ENCODE measurements around the gene ZNF740. TPM values are rescaled to one million over a fixed set of nuclear protein-coding genes. Genes with fewer than 3 reads are reported as not detected.

Gene ZNF740
- total RNA-seq, 1 donor from 2014 or later, result 5.9 TPM

DNA sequence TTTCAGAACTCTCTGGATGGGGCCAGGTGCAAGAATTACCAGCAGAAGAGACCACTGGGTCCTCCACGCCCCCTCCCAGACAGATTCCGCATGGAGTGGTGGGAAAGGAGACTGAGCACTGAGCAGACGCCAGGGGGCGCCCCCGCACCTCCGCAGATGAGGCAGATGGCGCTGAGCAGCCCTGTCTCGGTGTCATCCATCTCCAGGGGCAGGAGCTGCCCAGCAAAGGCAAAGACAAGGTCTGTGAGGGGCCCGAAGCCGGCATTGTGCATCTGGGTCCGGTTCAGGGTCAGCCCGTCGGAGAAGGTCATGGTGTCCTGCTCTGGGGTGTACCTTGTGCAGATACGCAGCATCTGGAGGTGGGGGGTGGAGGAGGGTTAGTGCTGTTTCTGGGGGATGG lies 32.8 kb downstream of the ZNF740 start:
- Histone ChIP-seq H3K4me3 (no peak overlapping the region), H3K4me1 (peaks cover 11 to 27% of the 10 kb centered on the region in 2 donors), H3K36me3 (peaks cover 54 to 55% of the 10 kb centered on the region in 2 donors), H3K9me3 (no peaks in the 10 kb centered on the region), H3K27ac (no peak overlapping the region), H3K27me3 (no peaks in the 10 kb centered on the region)
- DNase-seq (ENCODE audit: low spot score in 2 of 2), result peak in 1 of 2 donors; percentile 88
- intact Hi-C loops (cut with DNase I), result loop anchor here (1.0 kb wide), 2 partner anchors 38 to 74 kb away; no protein-coding TSS in a partner anchor
- TF ChIP-seq, protein P1, sequence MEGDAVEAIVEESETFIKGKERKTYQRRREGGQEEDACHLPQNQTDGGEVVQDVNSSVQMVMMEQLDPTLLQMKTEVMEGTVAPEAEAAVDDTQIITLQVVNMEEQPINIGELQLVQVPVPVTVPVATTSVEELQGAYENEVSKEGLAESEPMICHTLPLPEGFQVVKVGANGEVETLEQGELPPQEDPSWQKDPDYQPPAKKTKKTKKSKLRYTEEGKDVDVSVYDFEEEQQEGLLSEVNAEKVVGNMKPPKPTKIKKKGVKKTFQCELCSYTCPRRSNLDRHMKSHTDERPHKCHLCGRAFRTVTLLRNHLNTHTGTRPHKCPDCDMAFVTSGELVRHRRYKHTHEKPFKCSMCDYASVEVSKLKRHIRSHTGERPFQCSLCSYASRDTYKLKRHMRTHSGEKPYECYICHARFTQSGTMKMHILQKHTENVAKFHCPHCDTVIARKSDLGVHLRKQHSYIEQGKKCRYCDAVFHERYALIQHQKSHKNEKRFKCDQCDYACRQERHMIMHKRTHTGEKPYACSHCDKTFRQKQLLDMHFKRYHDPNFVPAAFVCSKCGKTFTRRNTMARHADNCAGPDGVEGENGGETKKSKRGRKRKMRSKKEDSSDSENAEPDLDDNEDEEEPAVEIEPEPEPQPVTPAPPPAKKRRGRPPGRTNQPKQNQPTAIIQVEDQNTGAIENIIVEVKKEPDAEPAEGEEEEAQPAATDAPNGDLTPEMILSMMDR (IDR thresholded peaks at IDR 0.05), result peak; percentile 88 to 99 (median 94)

DNA sequence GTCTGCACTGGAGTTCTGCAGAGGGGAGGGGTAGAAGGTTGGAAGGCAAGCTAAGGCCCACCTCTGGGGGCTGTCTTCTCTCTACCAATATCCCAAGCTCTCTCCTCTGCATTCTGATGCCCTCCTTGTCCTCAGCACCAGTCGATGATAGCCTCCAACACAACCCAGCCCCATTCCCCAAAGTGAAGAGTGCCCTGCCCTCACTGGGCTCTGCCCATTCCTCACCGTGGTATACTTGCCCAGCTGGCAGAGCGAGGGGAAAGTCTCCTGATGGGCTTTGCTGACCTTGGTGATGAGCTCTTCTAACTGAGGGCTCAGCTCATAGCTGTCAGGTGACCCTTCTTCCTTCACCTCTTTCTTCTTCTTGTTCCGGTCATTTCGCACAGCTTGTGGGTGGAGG lies 33.7 kb downstream of the ZNF740 start:
- peaks cover 54 to 55% of the 10 kb centered on the region in 2 donors for H3K36me3 ChIP-seq
- no peaks in the 10 kb centered on the region for H3K9me3 ChIP-seq
- H3K4me3 ChIP-seq, result no peak overlapping the region
- H3K4me1 ChIP-seq, result peaks cover 11 to 25% of the 10 kb centered on the region in 2 donors
- no peaks in the 10 kb centered on the region for H3K27me3 ChIP-seq
- peak overlapping the region; percentile 21 to 70 for H3K27ac ChIP-seq
- no peak for DNase-seq (ENCODE audit: low spot score in 2 of 2)
- TF ChIP-seq, protein P1 (IDR thresholded peaks at IDR 0.05), result no peak
- intact Hi-C loops (cut with DNase I), result no loop called here

DNA sequence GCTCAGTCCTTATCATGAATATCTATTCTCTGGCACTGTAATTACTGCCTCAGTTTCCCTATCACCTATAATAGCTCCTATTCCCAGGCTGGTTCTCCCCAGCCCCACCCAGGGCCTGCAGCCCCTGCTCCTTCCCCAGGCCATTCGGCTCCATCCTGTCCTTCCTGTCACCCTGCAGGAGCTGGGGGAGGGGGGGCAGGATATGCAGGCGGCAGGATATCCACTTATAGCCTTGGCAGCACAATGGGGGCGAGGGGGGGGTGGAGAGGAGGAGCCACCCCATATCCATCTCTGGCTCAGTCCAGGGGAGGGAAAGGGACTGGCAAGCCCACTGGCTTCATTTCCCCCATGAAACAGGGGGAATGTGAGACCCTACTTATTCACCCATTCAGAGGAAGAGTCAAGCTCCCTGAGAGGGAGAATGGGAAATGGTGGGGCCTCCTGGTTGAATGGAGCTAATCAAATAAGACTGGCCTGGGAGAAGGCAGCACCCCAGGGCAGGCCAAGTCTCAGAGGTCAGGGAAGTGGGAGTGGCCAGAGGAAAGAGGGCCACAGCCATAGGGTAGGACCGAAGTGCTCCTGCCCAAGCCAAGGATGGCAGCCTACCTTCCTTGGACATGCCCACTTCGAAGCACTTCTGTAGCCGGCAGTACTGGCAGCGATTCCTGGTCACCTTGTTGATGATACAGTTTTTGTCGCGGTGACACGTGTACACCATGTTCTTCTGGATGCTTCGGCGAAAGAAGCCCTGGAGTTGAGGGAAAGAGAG lies 34.3 kb downstream of the ZNF740 start:
- TF ChIP-seq, protein P1 (IDR thresholded peaks at IDR 0.05), result no peak
- intact Hi-C loops (cut with DNase I), result no loop called here
- DNase-seq (ENCODE audit: low spot score in 2 of 2), result no peak
- H3K36me3 ChIP-seq, result peaks cover 51 to 52% of the 10 kb centered on the region in 2 donors
- H3K27ac ChIP-seq, result peak overlapping the region; percentile 21 to 70
- H3K4me3 ChIP-seq, result no peak overlapping the region
- peaks cover 11 to 25% of the 10 kb centered on the region in 2 donors for H3K4me1 ChIP-seq
- no peaks in the 10 kb centered on the region for H3K9me3 ChIP-seq
- H3K27me3 ChIP-seq, result no peaks in the 10 kb centered on the region

DNA sequence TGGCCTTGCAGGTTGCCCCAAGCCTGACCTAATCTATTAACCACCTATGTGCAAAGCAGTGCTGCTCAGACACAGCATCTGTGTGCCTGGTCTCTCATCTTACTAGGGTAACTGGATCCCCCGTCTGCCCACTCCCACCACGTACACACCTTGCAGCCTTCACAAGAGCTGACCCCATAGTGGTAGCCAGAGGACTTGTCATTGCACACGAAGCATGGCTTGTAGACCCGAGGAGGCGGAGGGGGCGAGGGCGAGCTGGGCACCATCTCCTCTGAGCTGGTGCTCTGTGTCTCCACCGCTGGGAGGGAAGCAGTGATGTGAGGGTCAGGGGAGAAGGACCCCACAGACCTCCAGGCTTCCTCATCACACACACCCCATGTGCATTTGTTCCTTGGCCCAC lies 35.0 kb downstream of the ZNF740 start:
- intact Hi-C loops (cut with DNase I), result no loop called here
- Histone ChIP-seq H3K4me1 (peaks cover 11 to 25% of the 10 kb centered on the region in 2 donors), H3K27ac (peak overlapping the region; percentile 80 to 96), H3K27me3 (no peaks in the 10 kb centered on the region), H3K9me3 (no peaks in the 10 kb centered on the region), H3K4me3 (no peak overlapping the region), H3K36me3 (peaks cover 44 to 46% of the 10 kb centered on the region in 2 donors)
- DNase-seq (ENCODE audit: low spot score in 2 of 2), result no peak
- TF ChIP-seq, protein P1 (IDR thresholded peaks at IDR 0.05), result no peak

DNA sequence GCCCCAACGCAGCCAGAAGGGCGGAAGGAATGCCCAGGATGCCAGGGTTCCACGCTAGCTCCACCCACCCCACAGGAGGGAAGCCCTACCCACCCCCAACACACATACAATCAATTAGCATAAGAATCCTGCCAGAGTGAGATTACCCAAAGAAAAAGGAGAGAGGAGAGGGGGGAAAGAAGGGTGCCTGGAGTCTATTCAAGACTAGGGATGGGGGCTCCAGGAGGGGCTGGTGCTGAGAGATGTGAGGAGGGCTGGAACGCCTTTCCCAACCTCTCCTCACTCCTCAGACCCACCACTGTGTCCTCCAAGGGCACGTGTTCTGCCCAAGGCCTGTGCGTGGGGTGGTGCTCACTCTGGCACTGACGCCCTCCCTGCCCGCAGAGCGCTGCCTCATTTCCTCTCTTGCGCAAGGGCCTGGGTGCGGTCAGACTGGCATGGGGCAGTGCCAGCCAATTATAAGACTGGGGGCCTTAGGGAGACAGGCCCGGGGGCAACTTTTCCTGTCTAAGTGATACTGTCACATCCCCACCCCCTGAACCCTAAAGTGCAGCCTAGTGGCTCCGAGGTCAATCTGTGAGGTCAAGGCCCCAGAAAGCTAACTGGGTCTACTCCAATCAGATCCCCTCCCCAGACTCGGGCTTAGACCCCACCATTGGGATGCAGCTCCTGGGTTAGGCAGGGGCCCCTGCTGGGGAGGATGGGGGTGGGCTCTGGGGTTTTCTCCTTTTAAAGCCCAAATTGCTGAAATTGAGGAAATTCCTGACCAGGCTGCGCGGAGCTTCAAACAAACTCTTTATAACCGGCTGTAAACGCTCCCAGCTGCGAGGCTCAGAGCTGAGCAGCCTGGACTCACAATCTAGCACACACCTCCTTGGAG lies 36.8 kb downstream of the ZNF740 start:
- H3K4me1 ChIP-seq, result peaks cover 11 to 28% of the 10 kb centered on the region in 2 donors
- peak overlapping the region; percentile 80 to 96 for H3K27ac ChIP-seq
- intact Hi-C loops (cut with DNase I), result no loop called here
- TF ChIP-seq, protein P1 (IDR thresholded peaks at IDR 0.05), result no peak
- peaks cover 27 to 30% of the 10 kb centered on the region in 2 donors for H3K36me3 ChIP-seq
- H3K27me3 ChIP-seq, result no peaks in the 10 kb centered on the region
- peak overlapping the region; percentile 85 to 90 for H3K4me3 ChIP-seq
- peak in 1 of 2 donors; percentile 77 for DNase-seq (ENCODE audit: low spot score in 2 of 2)
- H3K9me3 ChIP-seq, result no peaks in the 10 kb centered on the region

All from ascending aorta (tissue), 2 donors.